Gastroesophageal sphincter (tissue), 3 donors: ENCODE measurements around the gene CECR2.

ENCODE experiments used
- CTCF ChIP-seq, 4 experiments: fragments of 200-600 bp in 2 of 4; fragments of 450-650 bp in 2 of 4; sonication (generic) in 1 of 4; IDR thresholded peaks; one replicate each; pipeline ENCODE4 v1.5.1; 2017 to 2019; ENCODE audit warnings: antibody characterized with exemption in 4 of 4, mild to moderate bottlenecking in 2 of 4, moderate library complexity in 2 of 4
- EP300 ChIP-seq: sonication (generic); formaldehyde crosslinking; IDR thresholded peaks from one replicate; pipeline ENCODE4 v1.6.1; 2017; ENCODE audit warnings: antibody characterized with exemption, mild to moderate bottlenecking
- POLR2A ChIP-seq, 2 donors: fragments of 450-650 bp; IDR thresholded peaks; one replicate each; pipeline ENCODE4 v1.6.1; 2017; ENCODE audit warnings: antibody characterized with exemption in 2 of 2, mild to moderate bottlenecking in 2 of 2, moderate library complexity in 1 of 2
- POLR2AphosphoS5 ChIP-seq: sonication (generic); formaldehyde crosslinking; IDR thresholded peaks from one replicate; pipeline ENCODE4 v1.6.1; 2017; ENCODE audit warnings: antibody characterized with exemption

GRCh38 chr22:17366830-17367229, 2.4 kb upstream of the CECR2 start:
- peak in 1 of 4 experiments; percentile 51 for TF ChIP-seq CTCF (IDR thresholded peaks at IDR 0.05)
- TF ChIP-seq POLR2A (IDR thresholded peaks at IDR 0.05) = no peak
- TF ChIP-seq POLR2AphosphoS5 = no peak
- no peak for TF ChIP-seq EP300
